Activated effector memory CD4-positive, alpha-beta T cell treated with Interleukin-2 at 50 U/mL for 16 hours (primary cell): Measurements from ENCODE around the gene CACNA1C.

Source experiments
- DNase-seq: peaks from one replicate; pipeline ENCODE4 v3.0.0-alpha.2; 2020

CACNA1C gene

GRCh38 chr12:2173971-2174370 lies 121.2 kb downstream of the CACNA1C start:
- no peak for DNase-seq

GRCh38 chr12:2177003-2177402 lies 124.2 kb downstream of the CACNA1C start:
- DNase-seq = no peak

DNA sequence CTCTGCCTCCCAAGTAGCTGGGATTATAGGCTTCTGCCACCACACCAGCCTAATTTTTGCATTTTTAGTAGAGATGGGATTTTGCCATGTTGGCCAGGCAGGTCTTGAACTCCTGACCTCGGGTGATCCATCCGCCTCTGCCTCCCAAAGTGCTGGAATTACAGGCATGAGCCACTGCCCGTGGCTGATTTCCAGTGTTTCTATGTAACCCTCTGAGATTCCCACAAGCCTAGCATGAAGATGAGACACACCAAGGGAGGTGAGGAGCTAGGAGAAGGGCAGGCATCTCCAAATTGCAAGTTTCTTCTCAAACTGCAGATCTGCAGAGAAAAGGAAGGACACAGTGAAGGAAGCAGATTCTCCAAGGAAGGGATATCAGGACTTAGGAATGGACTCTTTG lies 125.0 kb downstream of the CACNA1C start:
- DNase-seq = no peak

DNA sequence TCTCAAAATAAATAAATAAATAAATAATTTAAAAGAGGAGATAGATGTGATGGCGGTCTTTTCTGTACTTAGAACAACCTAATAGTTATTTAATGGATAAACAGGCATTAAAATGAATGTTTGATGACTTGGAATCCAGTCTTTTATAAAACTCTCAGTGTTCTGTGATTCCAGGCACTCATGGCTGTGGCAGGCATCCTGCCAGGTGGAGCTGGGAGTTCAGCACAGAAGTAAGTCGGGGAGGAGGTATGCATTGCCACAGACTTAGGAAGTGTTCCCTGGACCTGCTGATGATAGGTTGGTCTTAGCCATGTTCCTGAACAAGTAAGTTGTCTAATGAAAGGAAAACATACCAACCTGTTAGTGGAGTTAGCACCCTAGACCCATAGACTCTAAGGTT lies 126.3 kb downstream of the CACNA1C start:
- no peak for DNase-seq

- no peak for DNase-seq
Observed at GRCh38 chr12:2179953-2180736, 127.4 kb downstream of the CACNA1C start.

GRCh38 chr12:2180737-2181082 lies 127.9 kb downstream of the CACNA1C start:
- DNase-seq = no peak

- DNase-seq = no peak
Observed at GRCh38 chr12:2183556-2184541, 131.1 kb downstream of the CACNA1C start.

DNA sequence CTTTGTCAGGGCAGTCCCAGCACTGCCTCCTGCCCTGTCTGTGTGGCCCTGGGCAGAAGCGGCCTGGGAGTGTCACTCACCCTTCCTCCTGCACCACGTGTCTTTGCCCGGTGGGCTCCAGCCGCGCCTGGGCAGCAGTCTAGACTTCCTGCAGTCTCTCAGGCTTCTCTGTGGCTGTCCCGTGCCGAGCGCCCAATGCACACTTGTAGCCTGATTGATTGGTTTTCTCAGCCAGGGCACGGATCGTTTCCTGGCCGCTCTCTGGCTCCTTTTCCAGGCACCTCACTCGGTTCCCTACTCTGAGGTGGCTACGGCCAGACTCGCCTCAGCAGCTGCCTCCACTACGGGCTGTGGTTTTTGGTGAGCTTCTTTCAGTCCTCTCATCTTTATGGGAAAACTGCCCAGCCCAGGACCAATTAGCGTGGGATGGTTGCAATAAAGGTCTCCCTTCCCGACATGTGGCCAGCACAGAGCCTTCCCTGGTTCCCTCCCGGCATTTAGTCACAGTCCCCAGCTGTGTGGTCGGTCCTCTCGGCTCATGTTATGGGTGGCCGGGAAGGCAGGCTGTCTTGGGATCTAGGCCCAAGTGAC lies 133.1 kb downstream of the CACNA1C start:
- DNase-seq = no peak

GRCh38 chr12:2187195-2187945 lies 134.6 kb downstream of the CACNA1C start:
- no peak for DNase-seq

DNA sequence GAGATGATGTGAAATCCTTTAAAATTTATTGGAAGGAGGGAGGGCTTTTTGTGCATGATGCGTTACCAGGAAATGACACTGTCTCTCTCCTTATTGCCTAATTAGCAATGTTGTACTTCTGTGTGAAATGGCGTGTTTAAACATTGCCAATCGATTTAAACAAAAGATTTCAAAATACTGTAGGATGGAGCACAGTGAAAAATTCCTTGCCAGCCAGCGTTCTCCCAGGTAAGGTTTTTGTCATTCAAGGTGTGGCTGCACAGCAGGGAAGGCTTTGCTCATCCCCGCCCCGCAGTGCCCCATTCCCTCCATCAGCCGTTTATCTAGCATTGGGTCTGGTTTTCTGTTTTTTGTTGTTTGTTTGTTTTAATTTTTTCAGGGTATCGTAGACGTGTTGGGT lies 137.3 kb downstream of the CACNA1C start:
- DNase-seq = no peak

DNA sequence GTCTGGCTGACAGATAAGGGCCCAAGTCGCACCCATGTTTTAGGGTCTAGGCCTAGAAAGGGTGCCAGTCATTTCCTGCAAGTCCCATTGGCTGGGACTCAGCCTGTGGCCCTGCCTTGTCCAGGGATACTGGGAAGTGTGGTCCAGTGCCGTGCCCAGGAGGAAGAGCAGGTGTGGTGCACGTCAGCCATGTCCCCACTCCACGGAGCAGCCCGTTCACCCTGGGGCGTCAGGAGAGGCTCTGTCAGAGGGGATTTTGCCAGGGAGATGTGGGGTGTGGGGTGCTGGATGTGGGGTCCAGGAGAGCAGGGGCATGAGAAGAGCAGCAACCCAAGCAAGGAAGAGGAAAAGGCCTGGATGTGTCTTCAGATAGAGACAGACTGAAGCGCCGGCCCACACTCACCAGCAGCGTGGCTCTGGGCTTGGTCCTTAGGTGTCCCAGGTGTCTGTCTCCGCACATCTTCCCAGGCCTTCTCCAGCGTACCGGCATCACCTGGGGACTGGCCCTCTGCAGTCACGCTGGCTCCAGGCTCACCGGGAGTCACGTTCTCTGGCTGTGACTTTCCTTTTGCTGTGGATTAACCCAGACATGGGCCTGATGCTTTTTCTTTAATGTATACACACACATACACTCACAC lies 138.2 kb downstream of the CACNA1C start:
- no peak for DNase-seq

DNA sequence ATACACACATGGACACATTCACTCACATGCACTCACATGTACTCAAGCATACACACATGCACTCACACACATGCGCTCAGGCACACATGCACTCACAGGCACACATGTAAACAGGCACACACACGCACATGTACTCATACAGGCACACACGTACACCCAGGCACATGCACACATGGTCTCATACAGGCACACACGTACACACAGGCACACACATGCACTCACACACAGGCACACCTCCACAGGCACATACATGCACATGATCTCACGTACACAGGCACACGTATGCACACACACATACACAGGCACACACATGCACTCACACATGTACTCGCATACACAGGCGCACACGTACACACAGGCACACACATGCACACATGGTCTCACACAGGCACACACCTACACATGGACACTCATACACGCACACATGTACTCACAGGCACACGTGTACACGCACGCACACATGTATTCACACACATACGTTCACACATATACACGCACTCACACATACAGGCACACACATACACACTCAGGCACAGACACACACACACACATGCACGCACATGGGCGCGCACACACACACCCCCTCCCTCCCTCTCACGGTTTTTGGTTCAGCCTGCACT lies 138.9 kb downstream of the CACNA1C start:
- no peak for DNase-seq

DNA sequence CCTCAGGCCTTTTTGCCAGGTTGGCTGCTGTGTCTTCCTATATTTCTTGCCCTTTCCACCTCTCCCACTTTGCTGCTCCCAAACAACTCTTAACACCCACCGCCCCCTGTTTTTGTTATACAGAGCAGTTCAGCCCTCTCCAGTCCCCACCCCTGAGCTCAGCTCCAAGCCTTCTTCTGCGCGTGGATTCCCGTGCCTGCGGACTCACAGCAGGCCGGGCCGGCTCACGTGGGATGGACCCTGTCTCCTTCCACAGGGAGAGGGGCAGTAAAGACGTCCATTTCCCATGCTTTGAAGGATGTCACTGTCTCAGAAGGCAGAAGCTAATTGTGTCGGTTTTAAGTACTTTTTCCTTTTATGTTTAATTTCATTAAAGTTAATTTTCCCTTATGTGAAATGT lies 139.4 kb downstream of the CACNA1C start:
- DNase-seq = no peak

- DNase-seq = no peak
Observed at GRCh38 chr12:2194060-2194459, 141.3 kb downstream of the CACNA1C start.

GRCh38 chr12:2194571-2194970 lies 141.8 kb downstream of the CACNA1C start:
- no peak for DNase-seq

DNA sequence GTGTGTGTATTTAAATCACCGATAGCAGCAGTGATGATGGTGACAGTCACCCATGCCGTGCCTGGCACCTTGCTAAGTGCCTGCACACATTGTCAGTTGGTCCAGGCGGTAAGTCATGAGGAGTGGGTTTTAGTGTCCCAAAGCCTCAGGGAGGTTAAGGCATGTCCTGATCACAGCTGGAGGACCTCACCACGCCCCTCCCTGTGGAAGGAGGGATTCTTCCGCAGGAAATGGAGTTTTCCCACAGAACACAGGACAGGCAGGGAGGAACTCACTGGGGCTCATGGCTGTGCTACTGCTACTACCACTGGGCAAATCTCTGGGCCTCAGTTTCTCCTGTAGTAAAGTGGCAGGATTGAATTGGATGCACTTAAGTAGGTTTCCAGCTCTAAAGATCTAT lies 142.3 kb downstream of the CACNA1C start:
- no peak for DNase-seq

DNA sequence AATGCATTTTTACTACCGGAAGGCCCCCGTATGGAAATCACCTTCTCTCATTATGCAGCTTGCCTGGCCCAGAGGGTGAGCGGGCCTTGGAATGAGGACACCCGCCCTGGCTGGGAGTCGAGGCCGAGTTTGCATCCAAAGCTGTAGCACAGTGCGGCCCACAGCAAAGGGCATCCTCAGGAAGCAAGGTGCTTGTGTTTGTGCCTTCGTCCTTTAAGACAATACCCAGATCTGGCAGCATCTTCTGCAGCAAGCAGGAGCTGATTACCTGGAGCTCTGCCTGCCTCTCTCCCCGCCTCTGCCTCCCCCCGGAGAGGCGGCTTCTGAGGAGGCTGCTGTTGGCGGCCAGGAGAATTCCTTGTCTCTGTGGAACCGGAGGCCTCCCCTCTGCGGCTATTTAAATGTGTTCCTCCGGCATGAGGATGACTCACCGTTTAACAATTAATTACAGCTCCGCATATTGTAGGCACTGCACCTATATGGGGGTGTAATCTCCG lies 145.3 kb downstream of the CACNA1C start:
- DNase-seq = no peak

GRCh38 chr12:2198542-2198941 lies 145.8 kb downstream of the CACNA1C start:
- DNase-seq = no peak

DNA sequence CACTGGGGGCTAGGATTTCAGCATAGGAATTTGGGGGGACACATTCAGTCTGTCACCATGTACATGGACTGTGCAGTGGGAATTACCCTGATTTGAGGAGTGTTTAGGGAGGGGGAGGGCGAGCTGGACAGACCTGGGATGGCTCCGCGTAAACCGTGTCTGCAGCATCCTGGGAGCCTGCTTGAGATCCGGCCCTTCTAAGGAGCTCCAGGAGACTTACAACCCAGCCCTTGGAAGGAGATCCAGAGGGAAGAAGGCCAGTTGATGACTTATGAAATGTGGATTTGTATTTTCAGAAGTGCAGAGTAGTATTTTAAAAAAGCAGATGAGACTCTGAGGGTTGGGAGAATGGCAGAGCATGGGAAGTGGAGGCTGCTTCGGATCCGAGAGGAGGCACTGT lies 153.2 kb downstream of the CACNA1C start:
- DNase-seq = no peak

- no peak for DNase-seq
Observed at GRCh38 chr12:2208837-2209635, 156.2 kb downstream of the CACNA1C start.

DNA sequence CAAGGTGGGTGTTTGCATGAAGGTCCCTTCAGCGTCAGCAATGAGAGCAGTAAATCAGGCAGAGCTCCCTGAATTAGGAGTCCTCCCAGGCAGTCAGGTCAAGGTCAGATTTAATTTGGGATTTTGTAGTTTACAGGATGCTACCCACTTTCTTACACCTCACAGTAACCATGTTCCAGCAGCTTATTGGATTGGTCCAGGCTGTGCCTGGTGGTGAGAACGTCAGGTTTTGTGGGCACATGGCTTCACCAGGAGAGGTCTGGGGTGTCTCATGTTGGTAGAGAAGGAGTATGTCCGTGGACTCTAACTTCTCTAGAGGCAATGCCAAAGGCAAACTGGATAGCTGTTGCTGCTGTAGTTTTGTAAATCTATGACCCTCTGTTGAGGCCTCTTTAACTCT lies 158.3 kb downstream of the CACNA1C start:
- no peak for DNase-seq
